ENCODE results near the gene SS18.

The SS18 gene

DNA sequence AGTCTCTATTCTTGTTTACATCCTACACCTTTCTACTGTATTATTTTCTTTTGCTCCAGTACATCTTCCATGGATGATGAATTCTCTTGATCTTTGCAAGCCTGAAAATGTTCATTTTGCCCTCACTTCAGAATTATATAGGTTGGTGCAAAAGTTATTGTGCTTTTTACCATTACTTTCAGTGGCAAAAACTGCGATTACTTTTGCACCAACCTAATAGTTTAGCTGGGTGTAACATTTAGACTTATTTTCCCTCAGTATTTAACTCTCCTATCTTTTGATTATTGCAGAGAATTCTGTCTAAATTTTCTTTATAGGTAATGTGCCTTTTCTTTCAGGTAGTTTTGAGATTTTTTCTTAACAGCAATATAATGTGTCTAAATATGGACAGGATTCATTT, 81.8 kb downstream of the SS18 start:
- TF ChIP-seq, protein P1, sequence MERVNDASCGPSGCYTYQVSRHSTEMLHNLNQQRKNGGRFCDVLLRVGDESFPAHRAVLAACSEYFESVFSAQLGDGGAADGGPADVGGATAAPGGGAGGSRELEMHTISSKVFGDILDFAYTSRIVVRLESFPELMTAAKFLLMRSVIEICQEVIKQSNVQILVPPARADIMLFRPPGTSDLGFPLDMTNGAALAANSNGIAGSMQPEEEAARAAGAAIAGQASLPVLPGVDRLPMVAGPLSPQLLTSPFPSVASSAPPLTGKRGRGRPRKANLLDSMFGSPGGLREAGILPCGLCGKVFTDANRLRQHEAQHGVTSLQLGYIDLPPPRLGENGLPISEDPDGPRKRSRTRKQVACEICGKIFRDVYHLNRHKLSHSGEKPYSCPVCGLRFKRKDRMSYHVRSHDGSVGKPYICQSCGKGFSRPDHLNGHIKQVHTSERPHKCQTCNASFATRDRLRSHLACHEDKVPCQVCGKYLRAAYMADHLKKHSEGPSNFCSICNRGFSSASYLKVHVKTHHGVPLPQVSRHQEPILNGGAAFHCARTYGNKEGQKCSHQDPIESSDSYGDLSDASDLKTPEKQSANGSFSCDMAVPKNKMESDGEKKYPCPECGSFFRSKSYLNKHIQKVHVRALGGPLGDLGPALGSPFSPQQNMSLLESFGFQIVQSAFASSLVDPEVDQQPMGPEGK (CRISPR knock-in tag; IDR thresholded peaks at IDR 0.05; ENCODE audit: borderline replicate concordance), result no peak
- TF ChIP-seq POU6F1 (CRISPR knock-in tag; IDR thresholded peaks at IDR 0.05; ENCODE audit: borderline replicate concordance, low read depth), result no peak
- no peak for TF ChIP-seq TCF4 (CRISPR knock-in tag; IDR thresholded peaks at IDR 0.05; ENCODE audit: borderline replicate concordance)
- no peak for TF ChIP-seq ZNF565 (CRISPR knock-in tag; conservative IDR thresholded peaks at IDR 0.05; ENCODE audit: low read depth)
- ATAC-seq, result no peak

GRCh38 chr18:26008096-26008495, 82.3 kb downstream of the SS18 start:
- TF ChIP-seq ZNF8 (CRISPR knock-in tag; IDR thresholded peaks at IDR 0.05), result no peak
- no peak for TF ChIP-seq ZNF565 (CRISPR knock-in tag; conservative IDR thresholded peaks at IDR 0.05; ENCODE audit: low read depth)
- no peak for TF ChIP-seq POU6F1 (CRISPR knock-in tag; IDR thresholded peaks at IDR 0.05; ENCODE audit: borderline replicate concordance, low read depth)
- TF ChIP-seq, protein P1 (CRISPR knock-in tag; IDR thresholded peaks at IDR 0.05; ENCODE audit: borderline replicate concordance), result no peak
- no peak for TF ChIP-seq ZNF70 (CRISPR knock-in tag; IDR thresholded peaks at IDR 0.05)
- TF ChIP-seq ISL1 (CRISPR knock-in tag; IDR thresholded peaks at IDR 0.05), result no peak
- TF ChIP-seq ZC3H10 (CRISPR knock-in tag; IDR thresholded peaks at IDR 0.05), result no peak
- no peak for TF ChIP-seq RARB (CRISPR knock-in tag; IDR thresholded peaks at IDR 0.05)
- no peak for TF ChIP-seq ESRRG (CRISPR knock-in tag; IDR thresholded peaks at IDR 0.05)
- no peak for TF ChIP-seq ARNTL (CRISPR knock-in tag; IDR thresholded peaks at IDR 0.05; ENCODE audit: borderline replicate concordance, low read depth)
- no peak for TF ChIP-seq CSDC2 (CRISPR knock-in tag; IDR thresholded peaks at IDR 0.05)
- no peak for TF ChIP-seq TOX (CRISPR knock-in tag; IDR thresholded peaks at IDR 0.05; ENCODE audit: borderline replicate concordance)
- TF ChIP-seq TSHZ2 (CRISPR knock-in tag; IDR thresholded peaks at IDR 0.05), result no peak
- TF ChIP-seq GLIS3 (CRISPR knock-in tag; IDR thresholded peaks at IDR 0.05), result no peak
- no peak; the same call in 2 of the 3 replicates for ATAC-seq

DNA sequence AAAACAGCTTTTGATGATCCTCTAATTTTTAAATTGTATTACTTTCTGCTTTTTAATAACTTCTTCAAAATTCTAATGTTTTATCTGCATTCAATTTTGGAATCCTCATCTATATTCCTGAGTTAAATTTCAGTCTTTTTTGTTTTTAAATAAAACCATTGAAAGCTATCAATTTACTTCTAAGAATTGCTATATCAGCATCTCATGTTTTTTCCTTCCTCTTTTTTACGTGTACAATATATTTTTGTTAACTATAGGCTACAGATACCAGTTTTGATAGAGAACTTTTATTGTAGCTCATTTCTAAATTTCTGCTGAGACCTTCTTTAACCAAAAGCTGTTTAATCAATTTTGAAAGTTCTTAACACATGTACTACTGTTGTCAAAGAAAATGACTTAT, 84.5 kb downstream of the SS18 start:
- no peak for ATAC-seq
- TF ChIP-seq BACH2 (CRISPR knock-in tag; IDR thresholded peaks at IDR 0.05; ENCODE audit: borderline replicate concordance), result no peak
- TF ChIP-seq TCF4 (CRISPR knock-in tag; IDR thresholded peaks at IDR 0.05; ENCODE audit: borderline replicate concordance), result no peak
- TF ChIP-seq ARNTL (CRISPR knock-in tag; IDR thresholded peaks at IDR 0.05; ENCODE audit: borderline replicate concordance, low read depth), result no peak
- TF ChIP-seq ZNF70 (CRISPR knock-in tag; IDR thresholded peaks at IDR 0.05), result no peak
- TF ChIP-seq CSDC2 (CRISPR knock-in tag; IDR thresholded peaks at IDR 0.05), result no peak
- no peak for TF ChIP-seq RARB (CRISPR knock-in tag; IDR thresholded peaks at IDR 0.05)
- TF ChIP-seq ISL1 (CRISPR knock-in tag; IDR thresholded peaks at IDR 0.05), result no peak
- TF ChIP-seq OSR1 (CRISPR knock-in tag; IDR thresholded peaks at IDR 0.05), result no peak
- no peak for TF ChIP-seq ESRRG (CRISPR knock-in tag; IDR thresholded peaks at IDR 0.05)
- TF ChIP-seq, protein P1 (CRISPR knock-in tag; IDR thresholded peaks at IDR 0.05; ENCODE audit: borderline replicate concordance), result no peak
- no peak for TF ChIP-seq SNAI2 (CRISPR knock-in tag; IDR thresholded peaks at IDR 0.05)
- TF ChIP-seq ZNF565 (CRISPR knock-in tag; conservative IDR thresholded peaks at IDR 0.05; ENCODE audit: low read depth), result no peak
- no peak for TF ChIP-seq GLIS3 (CRISPR knock-in tag; IDR thresholded peaks at IDR 0.05)
- no peak for TF ChIP-seq ZC3H10 (CRISPR knock-in tag; IDR thresholded peaks at IDR 0.05)
- TF ChIP-seq ZNF8 (CRISPR knock-in tag; IDR thresholded peaks at IDR 0.05), result no peak
- TF ChIP-seq TOX (CRISPR knock-in tag; IDR thresholded peaks at IDR 0.05; ENCODE audit: borderline replicate concordance), result no peak
- no peak for TF ChIP-seq PPARA (CRISPR knock-in tag; IDR thresholded peaks at IDR 0.05; ENCODE audit: borderline replicate concordance)
- TF ChIP-seq, protein P2, sequence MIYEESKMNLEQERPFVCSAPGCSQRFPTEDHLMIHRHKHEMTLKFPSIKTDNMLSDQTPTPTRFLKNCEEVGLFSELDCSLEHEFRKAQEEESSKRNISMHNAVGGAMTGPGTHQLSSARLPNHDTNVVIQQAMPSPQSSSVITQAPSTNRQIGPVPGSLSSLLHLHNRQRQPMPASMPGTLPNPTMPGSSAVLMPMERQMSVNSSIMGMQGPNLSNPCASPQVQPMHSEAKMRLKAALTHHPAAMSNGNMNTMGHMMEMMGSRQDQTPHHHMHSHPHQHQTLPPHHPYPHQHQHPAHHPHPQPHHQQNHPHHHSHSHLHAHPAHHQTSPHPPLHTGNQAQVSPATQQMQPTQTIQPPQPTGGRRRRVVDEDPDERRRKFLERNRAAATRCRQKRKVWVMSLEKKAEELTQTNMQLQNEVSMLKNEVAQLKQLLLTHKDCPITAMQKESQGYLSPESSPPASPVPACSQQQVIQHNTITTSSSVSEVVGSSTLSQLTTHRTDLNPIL (CRISPR knock-in tag; IDR thresholded peaks at IDR 0.05; ENCODE audit: low read depth), result no peak
- TF ChIP-seq, protein P3, sequence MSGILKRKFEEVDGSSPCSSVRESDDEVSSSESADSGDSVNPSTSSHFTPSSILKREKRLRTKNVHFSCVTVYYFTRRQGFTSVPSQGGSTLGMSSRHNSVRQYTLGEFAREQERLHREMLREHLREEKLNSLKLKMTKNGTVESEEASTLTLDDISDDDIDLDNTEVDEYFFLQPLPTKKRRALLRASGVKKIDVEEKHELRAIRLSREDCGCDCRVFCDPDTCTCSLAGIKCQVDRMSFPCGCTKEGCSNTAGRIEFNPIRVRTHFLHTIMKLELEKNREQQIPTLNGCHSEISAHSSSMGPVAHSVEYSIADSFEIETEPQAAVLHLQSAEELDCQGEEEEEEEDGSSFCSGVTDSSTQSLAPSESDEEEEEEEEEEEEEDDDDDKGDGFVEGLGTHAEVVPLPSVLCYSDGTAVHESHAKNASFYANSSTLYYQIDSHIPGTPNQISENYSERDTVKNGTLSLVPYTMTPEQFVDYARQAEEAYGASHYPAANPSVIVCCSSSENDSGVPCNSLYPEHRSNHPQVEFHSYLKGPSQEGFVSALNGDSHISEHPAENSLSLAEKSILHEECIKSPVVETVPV (CRISPR knock-in tag; IDR thresholded peaks at IDR 0.05), result no peak
- TF ChIP-seq ZFP3 (CRISPR knock-in tag; IDR thresholded peaks at IDR 0.05), result no peak

Data from SK-N-SH treated with all-trans-retinoic acid at 6 μM for 48 hours (cell line).